ENCODE results near the gene THAP8.

The THAP8 gene

DNA sequence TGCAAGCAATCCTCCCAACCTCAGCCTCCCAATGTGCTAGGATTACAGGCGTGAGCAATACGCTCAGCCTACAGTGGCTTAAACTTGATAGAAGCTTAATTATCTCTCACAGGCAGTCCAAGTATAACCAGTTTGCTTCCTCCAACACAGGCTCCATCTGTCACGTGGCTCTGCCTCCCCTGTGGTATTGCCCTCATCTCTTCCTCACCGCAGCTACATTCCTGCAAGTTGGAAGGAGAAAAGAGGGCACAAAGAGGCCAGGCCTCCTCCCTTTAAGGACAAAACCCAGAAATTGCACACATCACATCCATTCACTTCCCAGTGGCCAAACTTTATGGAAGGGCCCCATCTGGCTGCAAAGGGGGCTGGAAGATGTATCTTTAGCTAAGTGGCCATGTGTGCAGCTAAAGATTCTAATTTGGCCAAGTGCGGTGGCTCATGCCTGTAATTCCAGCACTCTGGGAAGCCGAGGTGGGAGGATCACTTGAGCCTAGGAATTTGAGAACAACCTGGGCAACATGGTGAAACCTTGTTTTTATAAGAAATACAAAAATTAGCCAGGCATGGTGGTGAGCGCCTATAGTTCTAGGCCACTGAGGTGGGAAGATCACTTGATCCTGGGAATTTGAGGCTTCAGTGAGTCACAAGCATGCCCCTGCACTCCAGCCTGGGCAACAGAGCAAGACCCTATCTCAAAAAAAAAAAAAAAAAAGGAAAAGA lies 62.2 kb downstream of the THAP8 start:
- no peak for DNase-seq

DNA sequence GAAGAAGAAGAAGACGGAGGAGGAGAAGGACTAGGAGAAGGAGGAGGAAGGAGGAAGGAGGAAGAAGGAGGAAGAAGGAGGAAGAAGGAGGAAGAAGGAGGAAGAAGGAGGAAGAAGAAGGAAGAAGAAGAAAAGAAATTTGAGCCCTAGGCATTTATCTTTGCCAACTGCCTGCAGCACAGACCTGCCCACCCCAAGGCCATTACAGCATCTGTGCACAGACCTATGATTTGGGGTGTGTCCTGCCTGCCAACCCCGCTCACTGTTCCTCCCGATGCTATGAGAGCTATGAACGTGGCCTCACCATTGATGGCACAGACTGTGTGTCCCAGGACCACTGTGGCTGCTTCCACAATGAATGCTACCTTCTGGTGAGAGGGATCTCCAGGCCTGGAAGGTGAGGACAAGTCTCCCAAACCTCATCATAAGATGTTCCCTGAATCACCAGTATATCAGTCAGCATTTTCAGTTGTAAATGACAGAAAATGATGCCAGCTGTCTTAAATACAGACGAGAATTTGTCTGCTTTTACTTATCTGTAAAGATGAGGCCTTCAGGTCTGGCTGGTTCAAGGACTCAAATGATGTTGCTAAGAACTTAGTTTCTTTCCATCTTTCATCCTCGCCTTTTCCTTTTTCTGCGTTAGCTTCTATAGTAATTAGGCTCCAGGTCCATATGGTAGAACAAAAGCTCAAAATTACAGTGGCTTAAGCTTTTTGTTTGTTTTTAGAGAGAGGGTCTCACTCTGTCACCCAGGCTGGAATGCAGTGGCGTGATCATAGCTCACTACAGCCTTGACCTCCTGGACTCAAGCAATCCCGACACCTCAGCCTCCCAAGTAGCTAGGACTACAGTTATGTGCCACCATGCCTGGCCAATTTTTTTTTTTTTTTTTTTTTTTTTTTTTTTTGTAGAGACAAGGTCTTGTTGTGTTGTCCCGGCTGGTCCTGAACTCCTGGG lies 63.0 kb downstream of the THAP8 start:
- no peak for DNase-seq

DNA sequence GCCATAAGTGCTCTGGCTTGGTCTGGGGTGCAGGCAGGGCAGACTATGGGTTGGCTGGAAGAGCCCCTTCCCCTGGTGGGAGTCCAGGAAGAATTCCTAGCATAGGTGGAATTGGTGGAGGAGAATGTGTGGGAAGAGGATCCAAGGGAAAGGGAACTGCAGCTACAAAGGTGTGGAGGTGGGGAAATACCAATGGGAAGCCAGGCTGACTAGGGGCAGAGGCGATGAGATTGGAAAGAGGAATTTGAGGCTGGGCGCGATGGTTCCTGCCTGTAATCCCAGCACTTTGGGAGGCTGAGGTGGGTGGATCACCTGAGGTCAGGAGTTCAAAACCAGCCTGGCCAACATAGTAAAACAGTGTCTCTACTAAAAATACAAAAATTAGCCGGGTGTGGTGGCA lies 63.9 kb downstream of the THAP8 start:
- no peak for DNase-seq

DNA sequence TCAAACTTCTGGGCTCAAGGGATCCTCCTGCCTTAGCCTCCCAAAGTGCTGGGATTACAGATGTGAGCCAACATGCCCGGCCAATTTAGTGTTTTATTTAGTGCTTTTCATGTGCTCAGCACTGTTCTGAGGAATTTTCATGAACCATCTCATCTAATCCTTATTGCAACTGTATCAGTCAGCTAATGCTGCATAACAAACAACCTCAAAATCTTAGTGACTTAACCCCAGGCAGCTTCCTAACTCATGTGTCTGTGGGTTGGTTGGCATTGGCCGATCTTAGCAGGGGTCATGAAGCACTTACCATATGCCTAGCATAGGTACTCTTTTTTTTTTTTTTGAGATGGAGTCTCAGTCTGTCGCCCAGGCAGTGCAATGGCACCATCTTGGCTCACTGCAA lies 65.3 kb downstream of the THAP8 start:
- DNase-seq = no peak

DNA sequence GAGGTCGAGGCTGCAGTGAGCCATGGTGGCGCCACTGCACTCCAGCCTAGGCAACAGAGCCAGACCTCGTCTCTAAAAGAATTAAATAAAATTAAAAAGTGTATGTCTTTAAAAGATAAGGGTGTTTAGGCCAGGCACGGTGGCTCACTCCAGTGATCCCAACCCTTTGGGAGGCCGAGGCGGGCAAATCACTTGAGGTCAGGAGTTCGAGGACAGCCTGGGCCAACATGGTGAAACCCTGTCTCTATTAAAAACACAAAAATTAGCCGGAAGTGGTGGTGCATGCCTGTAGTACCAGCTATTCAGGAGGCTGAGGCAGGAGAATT lies 66.6 kb downstream of the THAP8 start:
- no peak for DNase-seq

DNA sequence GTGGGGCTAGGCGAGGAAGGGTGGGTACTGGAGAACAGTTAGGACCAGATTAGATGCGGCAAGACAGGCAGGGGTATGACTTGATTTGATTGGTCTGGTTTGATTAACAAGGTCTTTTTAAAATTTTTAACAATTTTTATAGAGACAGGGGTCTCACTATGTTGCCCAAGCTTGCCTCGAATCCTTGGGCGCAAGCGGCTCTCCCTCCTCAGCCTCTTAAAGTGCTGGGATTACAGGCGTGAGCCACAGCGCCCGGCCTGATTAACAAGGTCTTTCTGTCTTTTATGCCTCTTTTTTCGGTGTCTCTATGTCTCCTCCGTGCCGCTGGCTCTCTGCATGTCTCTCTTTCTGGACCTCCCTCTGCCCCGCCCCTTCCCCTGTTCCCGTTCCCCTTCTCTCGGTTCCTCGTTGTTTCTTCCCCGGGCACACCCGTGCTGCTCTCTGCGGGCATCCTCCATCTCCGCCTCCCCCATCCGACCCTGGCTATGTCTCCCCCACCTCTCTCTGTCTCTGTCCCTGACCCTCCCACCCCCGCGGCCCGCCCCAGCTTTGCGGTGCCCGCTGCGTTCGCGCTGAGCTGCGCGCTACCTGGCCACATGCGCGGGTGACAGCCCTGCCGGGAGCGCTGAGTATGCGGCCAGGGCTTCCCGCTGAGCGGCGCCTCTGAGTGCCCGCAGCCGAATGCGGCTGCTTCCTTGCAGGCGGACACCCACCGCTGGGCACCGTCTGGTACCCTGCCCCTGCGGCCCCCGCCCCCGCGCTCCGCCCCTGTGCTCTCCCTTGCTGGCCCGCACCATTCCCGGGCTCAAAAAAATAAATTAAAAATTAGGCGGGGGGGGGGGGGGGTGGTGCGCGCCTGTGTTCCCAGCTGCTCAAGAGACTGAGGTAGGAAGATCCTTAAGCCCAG lies 67.2 kb downstream of the THAP8 start:
- no peak for DNase-seq

DNA sequence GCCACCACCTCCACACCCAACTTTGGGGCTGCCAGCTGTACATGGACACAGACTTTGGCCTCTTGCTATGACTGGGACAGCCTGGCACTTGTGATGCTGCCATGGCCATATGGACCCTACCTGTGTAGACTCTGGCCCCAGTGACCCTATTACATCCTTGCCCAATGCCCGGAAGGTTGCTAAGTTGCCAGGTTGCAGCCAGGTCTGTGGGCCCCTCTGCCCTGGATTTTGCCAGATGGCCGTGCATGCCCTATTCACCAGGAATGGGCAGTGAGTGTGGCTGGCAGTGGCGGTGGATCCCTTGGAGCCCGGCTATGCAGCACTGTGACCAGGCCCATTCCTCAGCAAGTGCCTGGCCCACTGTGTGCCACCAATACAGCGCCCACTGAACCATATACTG lies 68.0 kb downstream of the THAP8 start:
- no peak for DNase-seq

Measured in NCI-H1436 treated with DMSO at 0.1 percent for 48 hours (cell line).